ENCODE measurements around the gene COMMD2.

Gene COMMD2

GRCh38 chr3:149752051-149752787 lies at the start of gene COMMD2:
Gene COMMD2 (minus strand): TSS chr3:149752489. CDS start chr3:149752444, 45 bp downstream.
- DNase-seq: peak; percentile 81

- no peak for DNase-seq
Observed at GRCh38 chr3:149801639-149802038, 49.4 kb upstream of the COMMD2 start.

- DNase-seq: peak; percentile 52
Observed at GRCh38 chr3:149801195-149801594, 48.9 kb upstream of the COMMD2 start.

DNA sequence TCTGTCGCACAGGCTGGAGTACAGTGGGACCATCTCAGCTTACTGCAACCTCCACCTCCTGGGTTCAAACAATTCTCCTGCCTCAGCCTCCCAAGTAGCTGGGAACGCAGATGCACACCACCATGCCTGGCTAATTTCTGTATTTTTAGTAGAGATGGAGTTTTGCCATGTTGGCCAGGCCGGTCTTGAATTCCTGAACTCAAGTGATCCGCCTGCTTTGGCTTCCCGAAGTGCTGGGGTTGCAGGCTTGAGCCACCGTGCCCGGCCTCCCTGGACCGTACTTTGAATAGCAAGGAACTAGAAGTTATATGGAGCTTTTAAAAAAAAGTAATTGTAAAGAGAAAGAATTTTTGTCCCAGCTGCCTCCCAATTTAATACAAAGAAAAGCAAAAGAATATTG lies 48.4 kb upstream of the COMMD2 start:
- no peak for DNase-seq

GRCh38 chr3:149796026-149796425 lies 43.7 kb upstream of the COMMD2 start:
- no peak for DNase-seq

- DNase-seq: no peak
Observed at GRCh38 chr3:149792452-149793270, 40.4 kb upstream of the COMMD2 start, which contains the start of gene ANKUB1. Gene ANKUB1 (minus strand): TSS chr3:149792554. CDS start chr3:149792366, 188 bp downstream.

DNA sequence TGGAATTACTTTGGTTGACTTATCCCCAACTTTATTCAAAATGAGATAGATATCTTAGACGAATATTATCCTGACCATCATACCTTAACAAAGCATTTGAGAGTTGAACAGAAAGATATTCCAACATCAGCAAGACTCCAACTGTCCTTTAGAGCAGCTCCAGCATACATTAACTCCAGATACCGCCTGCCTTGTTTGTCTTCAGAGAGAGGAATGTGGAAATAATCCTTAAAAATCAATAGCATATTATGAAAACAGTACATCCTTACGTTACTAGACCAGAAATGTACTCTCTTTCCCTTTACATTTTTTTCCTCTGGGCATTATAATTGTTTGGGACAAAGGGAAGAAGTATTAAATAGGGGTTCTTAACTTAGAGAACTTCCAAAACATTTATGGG lies 38.4 kb upstream of the COMMD2 start:
- DNase-seq: no peak

- peak; percentile 14 for DNase-seq
Observed at GRCh38 chr3:149790268-149790667, 38.0 kb upstream of the COMMD2 start.

DNA sequence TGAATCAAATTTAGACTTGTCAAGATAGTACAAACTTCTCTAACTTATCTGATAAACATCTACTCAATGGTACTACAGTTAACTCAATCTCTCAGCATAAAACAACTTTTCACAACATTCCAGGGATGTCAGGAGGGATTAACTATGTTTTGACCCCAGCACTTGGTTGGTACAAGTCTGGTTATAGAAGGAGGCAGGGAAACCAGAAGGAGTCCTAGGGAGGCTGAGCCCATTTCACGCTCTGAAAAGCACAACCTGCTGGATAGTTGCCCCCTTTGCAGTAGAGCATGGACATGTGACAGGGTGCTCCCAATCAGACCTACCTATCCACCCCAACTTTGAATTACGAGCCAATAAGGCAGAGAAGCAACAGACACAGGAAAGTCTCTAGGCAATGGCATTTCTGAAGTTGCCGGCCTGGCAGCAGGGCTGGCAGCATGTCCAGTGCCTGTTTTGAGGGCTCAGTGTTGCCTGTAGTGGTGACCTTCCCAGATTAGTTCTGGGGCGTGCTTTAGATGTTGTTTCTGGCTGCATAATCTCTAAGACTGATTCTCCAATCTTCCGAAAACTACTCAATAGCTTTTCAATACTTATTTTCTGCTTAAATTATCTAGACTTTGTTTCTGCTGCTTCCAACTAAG lies 31.9 kb upstream of the COMMD2 start:
- no peak for DNase-seq

- peak; percentile 86 for DNase-seq
Observed at GRCh38 chr3:149783576-149783975, 31.3 kb upstream of the COMMD2 start.

- peak; percentile 52 for DNase-seq
Observed at GRCh38 chr3:149781741-149782140, 29.5 kb upstream of the COMMD2 start.

DNA sequence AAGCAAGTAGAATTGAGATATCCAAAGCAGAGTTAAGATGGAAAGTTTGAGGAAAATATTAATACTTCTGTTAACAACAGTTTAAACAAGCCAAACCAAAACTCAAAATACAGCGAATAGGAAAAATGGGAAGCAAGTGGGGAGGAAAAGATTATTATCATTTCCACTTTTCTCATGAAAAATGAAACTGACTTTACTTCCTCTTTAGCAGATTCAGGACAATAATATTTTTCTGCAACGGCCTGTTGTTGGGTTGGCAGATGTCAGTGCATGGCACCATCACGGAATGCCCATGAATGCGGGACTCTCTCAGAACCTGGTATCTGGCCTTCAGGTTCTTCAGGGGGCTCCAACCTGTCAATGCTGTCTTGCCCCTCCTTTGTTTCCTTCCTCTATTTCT lies 28.9 kb upstream of the COMMD2 start:
- DNase-seq: peak; percentile 90

- no peak for DNase-seq
Observed at GRCh38 chr3:149777414-149778214, 25.3 kb upstream of the COMMD2 start.

DNA sequence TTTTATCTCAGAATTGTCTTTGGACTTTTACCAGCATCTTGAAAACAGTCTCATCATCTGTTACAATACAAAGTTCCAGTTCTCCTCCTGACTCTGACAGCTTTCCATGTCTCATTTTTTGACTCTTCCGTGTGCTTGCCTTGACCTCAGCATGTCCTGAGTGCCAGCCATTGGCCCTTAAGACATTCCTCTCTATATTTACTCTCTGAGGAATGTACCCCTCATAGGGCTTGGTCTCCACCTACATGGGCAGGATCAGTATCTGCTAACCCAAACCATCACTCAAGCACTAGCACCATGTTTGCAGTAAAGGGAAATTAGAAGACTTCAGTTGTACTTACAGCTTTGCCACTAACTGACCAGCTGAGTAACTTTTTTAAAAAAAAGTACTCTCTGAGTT lies 23.9 kb upstream of the COMMD2 start:
- no peak for DNase-seq

GRCh38 chr3:149772861-149773260 lies 20.6 kb upstream of the COMMD2 start:
- no peak for DNase-seq

GRCh38 chr3:149771652-149772271 lies 19.5 kb upstream of the COMMD2 start:
- DNase-seq: peak; percentile 43

DNA sequence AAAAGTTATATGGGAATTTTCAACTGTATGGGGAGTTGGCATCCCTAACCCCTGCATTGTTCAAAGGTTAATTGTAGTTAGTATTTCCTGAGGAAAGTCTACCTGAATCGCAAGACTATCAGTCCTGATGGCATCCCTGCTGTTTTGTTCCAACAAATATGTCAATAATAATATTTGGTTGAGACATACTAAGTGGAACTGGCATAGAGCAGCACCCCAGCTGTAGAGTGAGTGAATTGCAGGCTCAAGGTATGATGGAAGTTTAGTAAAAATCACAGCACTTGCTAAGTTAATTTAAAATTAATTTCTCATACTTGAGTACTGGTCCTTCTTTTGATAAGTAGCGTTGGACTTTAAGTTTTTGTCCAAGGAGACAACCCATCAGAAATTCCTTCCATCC lies 18.0 kb upstream of the COMMD2 start:
- DNase-seq: no peak

GRCh38 chr3:149768704-149769103 lies 16.4 kb upstream of the COMMD2 start:
- DNase-seq: no peak

- DNase-seq: no peak
Observed at GRCh38 chr3:149767720-149768119, 15.4 kb upstream of the COMMD2 start.

DNA sequence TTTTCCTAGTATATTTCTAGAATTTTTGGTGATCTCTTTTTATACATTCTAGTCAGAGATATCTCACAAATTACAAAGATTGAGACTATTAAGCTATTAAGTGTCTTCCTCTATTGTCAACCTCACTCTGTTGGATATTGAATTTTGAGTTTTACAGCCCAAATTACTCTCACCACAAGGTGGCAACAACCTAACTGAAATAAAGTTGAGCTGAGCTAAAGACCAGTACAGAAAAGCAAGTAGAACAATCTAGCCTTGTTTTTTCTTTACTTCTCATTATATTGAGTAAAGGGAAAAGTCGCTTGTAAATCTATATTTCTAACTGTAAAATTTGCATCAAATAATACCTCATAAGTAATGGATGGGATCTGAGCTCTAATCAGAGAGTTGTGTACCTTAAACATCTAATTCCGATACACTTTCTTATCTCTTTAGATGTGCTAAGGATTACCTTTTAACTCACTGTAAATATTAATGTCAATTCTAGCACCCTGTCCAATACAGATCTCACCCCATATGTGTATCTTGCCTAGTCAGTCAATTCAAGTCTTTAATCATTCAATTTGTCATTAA lies 13.6 kb upstream of the COMMD2 start:
- DNase-seq: peak; percentile 55

DNA sequence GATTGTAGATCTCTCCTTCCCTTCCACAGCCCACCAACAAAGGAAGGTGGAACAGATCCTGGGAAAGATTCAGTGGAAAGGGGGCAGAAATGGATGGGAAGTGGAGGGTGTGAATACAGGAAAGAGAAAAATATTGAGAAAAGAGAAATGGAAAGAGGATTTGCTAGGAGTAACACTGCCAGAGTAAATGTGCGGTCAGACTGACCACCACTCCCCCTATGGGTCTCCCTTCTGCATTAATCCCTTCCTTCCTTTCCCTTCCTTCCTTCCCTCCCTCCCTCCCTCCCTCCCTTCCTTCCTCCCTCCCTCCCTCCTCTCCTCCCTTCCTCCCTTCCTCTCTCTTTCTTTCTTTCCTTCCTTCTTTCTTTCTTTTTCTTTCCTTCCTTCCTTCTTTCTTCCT lies 12.0 kb upstream of the COMMD2 start:
- no peak for DNase-seq
